VCaP (cell line): ENCODE measurements around the gene ADCY5.

ENCODE experiments used
- H3K27ac ChIP-seq: fragments of 450-650 bp; 2 replicates; pipeline ENCODE4 v1.5.1; 2017
- TF ChIP-seq, protein P1 (sequence below): fragments of 450-650 bp; conservative IDR thresholded peaks from 2 replicates; pipeline ENCODE4 v1.5.1; 2017; ENCODE audit warnings: mild to moderate bottlenecking, moderate library complexity

Gene ADCY5

GRCh38 chr3:123412076-123412475, 36.8 kb downstream of the ADCY5 start:
- H3K27ac ChIP-seq: no peak overlapping the region
- TF ChIP-seq, protein P1, sequence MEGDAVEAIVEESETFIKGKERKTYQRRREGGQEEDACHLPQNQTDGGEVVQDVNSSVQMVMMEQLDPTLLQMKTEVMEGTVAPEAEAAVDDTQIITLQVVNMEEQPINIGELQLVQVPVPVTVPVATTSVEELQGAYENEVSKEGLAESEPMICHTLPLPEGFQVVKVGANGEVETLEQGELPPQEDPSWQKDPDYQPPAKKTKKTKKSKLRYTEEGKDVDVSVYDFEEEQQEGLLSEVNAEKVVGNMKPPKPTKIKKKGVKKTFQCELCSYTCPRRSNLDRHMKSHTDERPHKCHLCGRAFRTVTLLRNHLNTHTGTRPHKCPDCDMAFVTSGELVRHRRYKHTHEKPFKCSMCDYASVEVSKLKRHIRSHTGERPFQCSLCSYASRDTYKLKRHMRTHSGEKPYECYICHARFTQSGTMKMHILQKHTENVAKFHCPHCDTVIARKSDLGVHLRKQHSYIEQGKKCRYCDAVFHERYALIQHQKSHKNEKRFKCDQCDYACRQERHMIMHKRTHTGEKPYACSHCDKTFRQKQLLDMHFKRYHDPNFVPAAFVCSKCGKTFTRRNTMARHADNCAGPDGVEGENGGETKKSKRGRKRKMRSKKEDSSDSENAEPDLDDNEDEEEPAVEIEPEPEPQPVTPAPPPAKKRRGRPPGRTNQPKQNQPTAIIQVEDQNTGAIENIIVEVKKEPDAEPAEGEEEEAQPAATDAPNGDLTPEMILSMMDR: no peak

DNA sequence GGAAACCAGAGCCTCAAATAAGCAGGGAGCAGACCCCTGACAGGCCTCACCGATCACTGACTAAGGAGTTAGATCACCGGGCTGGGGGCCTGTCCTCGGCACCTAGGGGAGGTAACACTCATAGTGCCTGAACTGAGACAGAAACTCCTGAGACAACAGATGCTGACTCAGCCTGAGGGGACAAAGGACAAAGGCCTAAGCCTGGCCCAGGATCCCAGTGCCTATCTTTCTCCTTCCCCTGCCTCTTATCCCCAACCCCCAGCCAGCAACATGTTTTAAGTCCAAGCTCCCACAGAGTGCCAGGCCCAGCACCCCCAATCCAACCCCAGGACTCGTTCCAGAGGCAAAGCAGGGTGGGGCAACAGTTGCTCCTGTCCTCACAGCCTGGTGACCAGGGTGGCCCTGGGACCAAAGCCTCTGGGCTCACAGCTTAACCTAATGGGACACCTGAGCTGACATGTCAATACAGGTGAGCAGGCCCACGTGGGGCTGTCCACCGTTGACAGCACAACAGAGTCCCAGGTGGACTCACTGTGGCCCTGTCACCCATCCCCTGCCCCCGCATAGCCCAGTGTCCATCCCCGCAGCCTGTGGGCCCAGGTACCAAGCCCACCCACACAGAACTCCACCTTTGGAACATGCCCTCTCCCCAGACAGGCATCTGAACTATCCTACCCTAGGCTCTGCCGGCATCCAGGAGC, 37.4 kb downstream of the ADCY5 start:
- TF ChIP-seq, protein P1: no peak
- no peak overlapping the region for H3K27ac ChIP-seq

GRCh38 chr3:123410149-123410515, 38.8 kb downstream of the ADCY5 start:
- H3K27ac ChIP-seq: peak overlapping the region; percentile 38; the same call in 1 of the 2 replicates
- TF ChIP-seq, protein P1: no peak

DNA sequence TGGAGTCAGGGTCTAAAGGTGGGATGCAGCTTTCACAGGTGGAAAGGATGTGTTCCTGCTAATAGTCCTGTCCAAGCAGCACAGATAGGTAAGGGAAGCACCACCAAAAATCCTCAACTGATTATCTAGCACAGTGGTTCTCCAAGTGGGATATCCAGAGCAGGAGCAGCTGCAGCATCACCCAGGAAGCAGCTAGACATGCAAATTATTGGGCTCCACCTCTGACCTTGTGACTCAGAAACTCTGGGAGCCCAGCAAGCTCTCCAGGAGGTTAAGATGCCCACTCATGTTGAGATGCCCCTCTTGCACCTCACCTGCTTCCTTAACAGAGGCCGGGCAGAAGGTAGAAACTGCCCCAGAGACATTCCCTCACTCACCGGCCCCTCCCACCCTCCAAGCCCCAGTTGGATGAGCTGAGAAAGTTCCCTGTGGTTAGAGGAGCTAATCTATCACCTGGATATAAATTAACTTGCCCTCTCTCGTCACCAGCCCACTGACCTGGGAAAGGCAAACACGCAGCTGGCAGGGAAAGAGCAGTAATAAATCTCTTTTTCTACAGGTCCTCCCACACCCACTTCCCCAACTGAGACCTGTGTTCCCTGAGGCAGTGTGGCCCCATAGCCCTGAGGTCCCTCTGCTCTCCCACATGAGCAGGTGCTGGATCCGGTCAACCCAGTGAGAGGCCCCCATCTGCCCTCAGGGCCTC, 39.3 kb downstream of the ADCY5 start:
- TF ChIP-seq, protein P1: no peak
- H3K27ac ChIP-seq: peak overlapping the region; percentile 38; the same call in 1 of the 2 replicates

DNA sequence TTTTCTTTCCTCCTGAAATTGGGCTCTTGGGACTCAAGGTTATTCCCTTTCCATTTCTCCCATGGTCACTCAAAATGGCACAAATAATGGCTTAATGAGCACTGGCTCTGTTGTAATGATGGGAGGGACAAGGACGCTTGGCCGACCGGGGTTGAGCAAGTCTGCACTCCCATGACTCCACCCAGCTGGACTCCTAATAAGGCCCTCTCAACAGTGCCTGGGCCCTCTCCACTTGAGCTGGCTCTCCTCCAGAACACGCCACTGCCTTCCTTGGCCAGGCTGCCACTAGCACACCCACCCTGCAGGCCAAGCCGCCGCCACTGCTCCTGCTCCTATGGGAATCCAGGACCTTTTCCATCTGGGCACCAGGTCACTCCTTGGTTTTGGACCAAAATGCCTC, 42.3 kb downstream of the ADCY5 start:
- TF ChIP-seq, protein P1: no peak
- no peak overlapping the region for H3K27ac ChIP-seq

DNA sequence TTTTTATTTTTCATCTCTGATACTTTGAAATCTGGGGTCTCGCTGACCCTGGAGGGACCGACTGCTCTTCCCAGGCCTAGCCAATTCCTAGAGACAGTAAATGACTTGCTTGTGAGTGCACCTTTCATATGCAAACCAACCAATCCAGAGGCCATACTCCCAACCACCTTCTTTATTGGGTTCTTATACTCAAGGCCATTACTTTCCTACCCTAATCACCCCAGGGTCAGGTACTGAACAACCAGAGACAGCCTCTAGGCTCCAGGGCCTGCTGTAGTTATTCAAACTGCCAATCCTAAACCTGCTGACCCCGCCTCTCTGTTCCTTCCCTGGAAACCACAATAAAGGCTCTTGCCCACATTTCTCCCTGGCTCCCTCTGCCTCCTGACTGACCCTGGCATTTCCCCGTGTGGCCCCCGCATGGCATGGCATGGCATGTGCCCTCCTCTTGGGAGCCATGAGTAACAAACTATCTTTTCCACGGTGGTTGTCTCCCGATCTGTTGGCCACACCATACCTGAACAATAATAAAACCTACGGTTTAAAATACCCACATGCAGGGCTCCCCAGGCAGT, 42.9 kb downstream of the ADCY5 start:
- H3K27ac ChIP-seq: no peak overlapping the region
- TF ChIP-seq, protein P1: no peak

DNA sequence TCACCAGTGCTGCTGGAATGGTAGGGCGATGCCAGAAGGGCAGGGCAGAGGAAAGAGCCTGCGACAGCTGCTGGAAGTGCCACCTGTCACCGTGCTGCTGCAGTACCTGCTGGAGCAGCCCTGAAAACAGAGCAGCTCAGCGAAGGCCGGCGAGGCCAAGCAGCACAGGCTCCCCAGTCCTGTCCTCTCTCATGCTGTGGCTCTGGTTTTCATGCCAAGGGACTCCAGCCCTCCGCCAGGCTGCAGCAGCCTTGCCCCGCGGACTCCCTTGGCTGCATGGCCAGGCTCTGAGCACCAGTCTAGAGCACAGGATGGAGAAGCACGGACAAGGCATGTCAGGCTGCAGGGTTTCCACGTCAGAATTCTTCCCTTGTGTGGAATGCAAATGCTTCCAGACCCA, 43.9 kb downstream of the ADCY5 start:
- no peak overlapping the region for H3K27ac ChIP-seq
- TF ChIP-seq, protein P1: no peak
